Omental fat pad (tissue), 4 donors: ENCODE results near the gene SHANK1. TPM values are rescaled to one million over a fixed set of nuclear protein-coding genes. Genes with fewer than 3 reads are reported as not detected.

Experiments used
- ATAC-seq: fragments of 150-250 bp; one replicate; pipeline ENCODE4 v1.9.1; 2016; ENCODE audit warnings: mild to moderate bottlenecking, moderate library complexity; ENCODE audit not compliant: low FRiP score
- DNase-seq: peaks from one replicate; pipeline ENCODE4 v3.0.0-alpha.2; 2019; ENCODE audit warnings: low spot score
- CTCF ChIP-seq, 3 donors: fragments of 450-650 bp; IDR thresholded peaks; one replicate each; pipeline ENCODE4 v1.5.1; 2016 to 2017; ENCODE audit warnings: antibody characterized with exemption in 3 of 3, mild to moderate bottlenecking in 3 of 3, moderate library complexity in 2 of 3
- total RNA-seq, 4 donors: library from RNA; depleted of rRNA; stranded (reverse); fragments of >200 nt; gene quantifications; one replicate each; pipeline ENCODE4 v1.1.0, GENCODE V29; 2016

The SHANK1 gene
- total RNA-seq, 4 donors from 2014 or later: 0.37 to 2.2 TPM; not detected in 2

GRCh38 chr19:50716178-50717025 lies 3.2 kb downstream of the SHANK1 start:
- DNase-seq (no peak), ATAC-seq (no peak)
- TF ChIP-seq CTCF (IDR thresholded peaks at IDR 0.05): no peak

GRCh38 chr19:50713556-50714236 lies 5.9 kb downstream of the SHANK1 start:
- TF ChIP-seq CTCF (IDR thresholded peaks at IDR 0.05): no peak
- no peak for ATAC-seq
- DNase-seq: no peak

GRCh38 chr19:50712833-50713232 lies 6.8 kb downstream of the SHANK1 start:
- no peak for TF ChIP-seq CTCF (IDR thresholded peaks at IDR 0.05)
- no peak for ATAC-seq
- no peak for DNase-seq

GRCh38 chr19:50711805-50712204 lies 7.8 kb downstream of the SHANK1 start:
- no peak for ATAC-seq
- no peak for TF ChIP-seq CTCF (IDR thresholded peaks at IDR 0.05)
- no peak for DNase-seq

GRCh38 chr19:50711196-50711595 lies 8.4 kb downstream of the SHANK1 start:
- no peak for DNase-seq
- ATAC-seq: no peak
- no peak for TF ChIP-seq CTCF (IDR thresholded peaks at IDR 0.05)

- DNase-seq: no peak
- TF ChIP-seq CTCF (IDR thresholded peaks at IDR 0.05): no peak
- ATAC-seq: no peak
Observed at GRCh38 chr19:50710612-50711011, 9.0 kb downstream of the SHANK1 start.
